HepG2 (cell line): ENCODE data around the gene KLF13. TPM values are rescaled to one million over a fixed set of nuclear protein-coding genes. Genes with fewer than 3 reads are reported as not detected.

Experiments used
- ATM ChIP-seq: fragments of 450-650 bp; IDR thresholded peaks from 2 replicates; pipeline ENCODE4 v1.7.1; 2017; ENCODE audit warnings: mild to moderate bottlenecking, borderline replicate concordance
- CREB3 ChIP-seq: sonication (generic); formaldehyde crosslinking; IDR thresholded peaks from 2 replicates; pipeline ENCODE4 v1.5.0; 2020; ENCODE audit warnings: missing genetic modification reagents
- ETV5 ChIP-seq: IDR thresholded peaks from 2 replicates; pipeline ENCODE4 v1.6.1; 2018; ENCODE audit warnings: missing biosample characterization, missing genetic modification reagents, inconsistent platforms, borderline replicate concordance
- FOXC1 ChIP-seq: sonication (generic); formaldehyde crosslinking; IDR thresholded peaks from 2 replicates; pipeline ENCODE4 v1.8.0; 2022; ENCODE audit warnings: mild to moderate bottlenecking, missing genetic modification reagents, borderline replicate concordance
- FOXP1 ChIP-seq, 2 experiments: fragments of 450-650 bp in 1 of 2; IDR thresholded peaks; 2 replicates each; pipeline ENCODE4 v1.6.1; 2017 to 2018; ENCODE audit warnings: antibody characterized with exemption in 1 of 2
- HNF4A ChIP-seq: sonication (generic); formaldehyde crosslinking; IDR thresholded peaks from 2 replicates; pipeline ENCODE4 v1.4.0; 2020; ENCODE audit warnings: missing genetic modification reagents
- HNRNPL ChIP-seq: fragments of 200-400 bp; formaldehyde crosslinking; IDR thresholded peaks from 2 replicates; pipeline ENCODE4 v1.6.1; 2017; ENCODE audit warnings: mild to moderate bottlenecking, low read depth, low read length
- ISL2 ChIP-seq: sonication (generic); formaldehyde crosslinking; IDR thresholded peaks from 2 replicates; pipeline ENCODE4 v1.5.0; 2020; ENCODE audit warnings: missing genetic modification reagents
- KAT8 ChIP-seq: IDR thresholded peaks from 2 replicates; pipeline ENCODE4 v1.6.1; 2016; ENCODE audit warnings: missing genetic modification reagents, missing compliant biosample characterization
- NFRKB ChIP-seq: fragments of 450-650 bp; IDR thresholded peaks from 2 replicates; pipeline ENCODE4 v1.6.1; 2017
- NONO ChIP-seq, 2 experiments: fragments of 450-650 bp in 1 of 2; sonication (generic) in 1 of 2; formaldehyde crosslinking in 1 of 2; IDR thresholded peaks in 1 of 2; conservative IDR thresholded peaks in 1 of 2; 2 replicates each; pipeline versions ENCODE4 v1.6.1 to v1.8.0; 2017 to 2022; ENCODE audit warnings: mild to moderate bottlenecking in 1 of 2, missing genetic modification reagents in 1 of 2, moderate library complexity in 1 of 2
- PRDM10 ChIP-seq: sonication (generic); formaldehyde crosslinking; IDR thresholded peaks from 2 replicates; pipeline ENCODE4 v1.4.0; 2020; ENCODE audit warnings: low read depth, missing genetic modification reagents
- SETDB1 ChIP-seq: sonication (generic); formaldehyde crosslinking; IDR thresholded peaks from 2 replicates; pipeline ENCODE4 v1.5.1; 2020; ENCODE audit warnings: missing genetic modification reagents, mild to moderate bottlenecking, borderline replicate concordance
- SNAPC5 ChIP-seq: sonication (generic); formaldehyde crosslinking; IDR thresholded peaks from 2 replicates; pipeline ENCODE4 v1.8.1; 2023; ENCODE audit warnings: mild to moderate bottlenecking, missing genetic modification reagents, borderline replicate concordance
- SUZ12 ChIP-seq: fragments of 150-350 bp; IDR thresholded peaks from 2 replicates; pipeline ENCODE4 v1.6.1; 2014; ENCODE audit warnings: low read depth, low read length
- THAP7 ChIP-seq: sonication (generic); formaldehyde crosslinking; IDR thresholded peaks from 2 replicates; pipeline ENCODE4 v1.8.1; 2023; ENCODE audit warnings: mild to moderate bottlenecking, missing genetic modification reagents
- U2AF1 ChIP-seq: fragments of 200-400 bp; formaldehyde crosslinking; optimal IDR thresholded peaks from 2 replicates; pipeline ENCODE3; 2017; ENCODE audit warnings: mild to moderate bottlenecking, low read depth, low read length
- ZBTB7B ChIP-seq: sonication (generic); formaldehyde crosslinking; IDR thresholded peaks from 2 replicates; pipeline ENCODE4 v1.4.0; 2020; ENCODE audit warnings: missing genetic modification reagents
- ZNF260 ChIP-seq: sonication (generic); formaldehyde crosslinking; IDR thresholded peaks from 2 replicates; pipeline ENCODE4 v1.4.0; 2020; ENCODE audit warnings: missing genetic modification reagents, low read depth, mild to moderate bottlenecking, borderline replicate concordance
- ZNF562 ChIP-seq: sonication (generic); formaldehyde crosslinking; IDR thresholded peaks from 2 replicates; pipeline ENCODE4 v1.8.0; 2022; ENCODE audit warnings: missing genetic modification reagents, borderline replicate concordance
- ZNF614 ChIP-seq: IDR thresholded peaks from 2 replicates; pipeline ENCODE4 v1.6.1; 2018; ENCODE audit warnings: missing biosample characterization, missing genetic modification reagents, inconsistent platforms, borderline replicate concordance
- ZNF652 ChIP-seq: IDR thresholded peaks from 2 replicates; pipeline ENCODE4 v1.6.1; 2016; ENCODE audit warnings: low read depth, borderline replicate concordance
- ZNF691 ChIP-seq: sonication (generic); formaldehyde crosslinking; IDR thresholded peaks from 2 replicates; pipeline ENCODE4 v1.4.0; 2020; ENCODE audit warnings: missing genetic modification reagents, low read depth, mild to moderate bottlenecking, borderline replicate concordance
- ZNF784 ChIP-seq: sonication (generic); formaldehyde crosslinking; IDR thresholded peaks from 2 replicates; pipeline ENCODE4 v1.5.1; 2020; ENCODE audit warnings: missing genetic modification reagents, mild to moderate bottlenecking, borderline replicate concordance
- polyA plus RNA-seq, 8 experiments: library from polyadenylated mRNA; depleted of rRNA in 3 of 8; stranded (reverse) in 7 of 8; unstranded in 1 of 8; fragments of >200 nt; fragmentation: Illumina TruSeq in 4 of 8; extraction: Trizol in 4 of 8; gene quantifications; 2 replicates each; pipeline versions ENCODE4 v1.2.1 to v1.2.3, GENCODE V29; 2011 to 2016; ENCODE audit warnings: low read depth in 4 of 8, missing spikeins in 1 of 8, mixed read lengths in 1 of 8; ENCODE audit not compliant: insufficient read depth in 1 of 8
- total RNA-seq, 5 experiments: library from RNA; depleted of rRNA; stranded (reverse); fragments of >200 nt; fragmentation: Illumina TruSeq; extraction: Trizol; gene quantifications; 2 replicates each; pipeline ENCODE4 v1.2.3, GENCODE V29; 2016; ENCODE audit warnings: low read depth in 1 of 5

The KLF13 gene
- total and polyA plus RNA-seq, 2 of the 13 experiments (the other 11 are each of a cell fraction or from before 2014, with no cell fraction given): 16.8 to 25.1 TPM

GRCh38 chr15:31293655-31294054, 33.0 kb upstream of the KLF13 start (continued):
- no peak for TF ChIP-seq ZNF691
- TF ChIP-seq SUZ12: no peak
- no peak for TF ChIP-seq ZNF784 (CRISPR knock-in tag)
- no peak for TF ChIP-seq U2AF1
- no peak for TF ChIP-seq ZNF652 (CRISPR knock-in tag)
- no peak for TF ChIP-seq SETDB1 (CRISPR knock-in tag)
- no peak for TF ChIP-seq ZNF562
- TF ChIP-seq KAT8: peak; percentile 48; the same call in 1 of the 2 replicates
- no peak for TF ChIP-seq HNRNPL
- no peak for TF ChIP-seq SNAPC5 (CRISPR knock-in tag)
- peak; percentile 97 for TF ChIP-seq PRDM10 (CRISPR knock-in tag)
- TF ChIP-seq FOXC1 (CRISPR knock-in tag): no peak
- no peak for TF ChIP-seq ATM
- TF ChIP-seq ISL2 (CRISPR knock-in tag): peak; percentile 78
- no peak for TF ChIP-seq THAP7 (CRISPR knock-in tag)
- no peak for TF ChIP-seq CREB3 (CRISPR knock-in tag)
- TF ChIP-seq ZBTB7B (CRISPR knock-in tag): peak; percentile 84
- no peak for TF ChIP-seq ZNF260 (CRISPR knock-in tag)
- peak; percentile 74 for TF ChIP-seq ZNF614
- TF ChIP-seq ETV5 (CRISPR knock-in tag): no peak
- peak; percentile 71 for TF ChIP-seq HNF4A
- TF ChIP-seq NFRKB: no peak
- TF ChIP-seq FOXP1 (IDR thresholded peaks at IDR 0.05): peak; percentile 81
- peak; percentile 97 for TF ChIP-seq FOXP1 (CRISPR knock-in tag; IDR thresholded peaks at IDR 0.05)
- TF ChIP-seq NONO (IDR thresholded peaks at IDR 0.05): no peak
- TF ChIP-seq NONO (CRISPR knock-in tag; conservative IDR thresholded peaks at IDR 0.05): peak; percentile 66; the same call in 1 of the 2 replicates
